CD14-positive monocyte (primary cell): ENCODE data around the gene TTLL7. TPM values are rescaled to one million over a fixed set of nuclear protein-coding genes. Genes with fewer than 3 reads are reported as not detected.

ENCODE experiments used
- DNase-seq, 3 donors: peaks; one replicate each; pipeline ENCODE4 v3.0.0-alpha.2; 2011 to 2022
- H2AFZ ChIP-seq: 2 replicates; pipeline ENCODE4 v1.6.0; 2012; ENCODE audit warnings: mild to moderate bottlenecking, low read depth, low read length, inconsistent platforms; ENCODE audit not compliant: insufficient read depth, poor library complexity, severe bottlenecking
- H3K27ac ChIP-seq, 2 donors: 1 replicate in 1 of 2; 2 replicates in 1 of 2; pipeline ENCODE4 v1.5.1; 2012 to 2013; ENCODE audit warnings: low read length in 2 of 2, control low read depth in 1 of 2, inconsistent platforms in 1 of 2, low read depth in 1 of 2, mild to moderate bottlenecking in 1 of 2
- H3K27me3 ChIP-seq, 2 donors: one replicate each; pipeline versions ENCODE4 v1.6.0 to v1.6.1; 2011 to 2013; ENCODE audit warnings: low read length in 2 of 2; ENCODE audit not compliant: control insufficient read depth in 2 of 2, insufficient read depth in 2 of 2
- H3K36me3 ChIP-seq, 2 donors: replicated peaks in 1 of 2; 1 replicate in 1 of 2; 2 replicates in 1 of 2; pipeline versions ENCODE4 v1.5.1 to v1.6.1; 2012 to 2013; ENCODE audit warnings: low read length in 2 of 2, control low read depth in 1 of 2, inconsistent platforms in 1 of 2, mild to moderate bottlenecking in 1 of 2; ENCODE audit not compliant: insufficient read depth in 2 of 2, control insufficient read depth in 1 of 2
- H3K4me1 ChIP-seq, 2 donors: 1 replicate in 1 of 2; 2 replicates in 1 of 2; pipeline versions ENCODE4 v1.5.1 to v1.6.1; 2012 to 2013; ENCODE audit warnings: low read length in 2 of 2, control low read depth in 1 of 2, inconsistent platforms in 1 of 2, mild to moderate bottlenecking in 1 of 2, moderate library complexity in 1 of 2; ENCODE audit not compliant: insufficient read depth in 2 of 2, control insufficient read depth in 1 of 2
- H3K4me2 ChIP-seq: replicated peaks from 2 replicates; pipeline ENCODE3; 2012; ENCODE audit warnings: low read length, moderate library complexity, mild to moderate bottlenecking; ENCODE audit not compliant: poor library complexity, severe bottlenecking; ENCODE audit errors: extremely low read depth
- H3K4me3 ChIP-seq, 3 experiments: fragments of 200-600 bp in 1 of 3; sonication (generic) in 1 of 3; replicated peaks in 1 of 3; 1 replicate in 2 of 3; 2 replicates in 1 of 3; pipeline ENCODE4 v1.5.1; 2011 to 2013; ENCODE audit warnings: low read length in 3 of 3, mild to moderate bottlenecking in 3 of 3, control low read depth in 2 of 3, low read depth in 2 of 3, inconsistent platforms in 1 of 3, moderate library complexity in 1 of 3
- H3K79me2 ChIP-seq: 2 replicates; pipeline ENCODE4 v1.6.0; 2012; ENCODE audit warnings: mild to moderate bottlenecking, control low read depth, inconsistent platforms, low read length, moderate library complexity; ENCODE audit not compliant: insufficient read depth
- H3K9ac ChIP-seq: 2 replicates; pipeline ENCODE4 v1.6.0; 2017; ENCODE audit warnings: low read length, mild to moderate bottlenecking; ENCODE audit not compliant: insufficient read depth, poor library complexity, severe bottlenecking
- H3K9me3 ChIP-seq, 2 donors: replicated peaks in 1 of 2; 1 replicate in 1 of 2; 2 replicates in 1 of 2; pipeline versions ENCODE4 v1.5.1 to v1.6.1; 2012 to 2013; ENCODE audit warnings: low read length in 2 of 2, control low read depth in 1 of 2; ENCODE audit not compliant: control insufficient read depth in 1 of 2, insufficient read depth in 1 of 2
- H4K20me1 ChIP-seq: 2 replicates; pipeline ENCODE4 v1.6.0; 2012; ENCODE audit warnings: mild to moderate bottlenecking, low read length, control low read depth, moderate library complexity; ENCODE audit not compliant: insufficient read depth
- H3K27ac Mint-ChIP-seq, 7 donors: one replicate each; pipeline ENCODE4 v1.8.0; 2020; ENCODE audit warnings: mild to moderate bottlenecking in 7 of 7, mixed read lengths in 7 of 7, moderate library complexity in 6 of 7, inconsistent platforms in 2 of 7
- H3K27me3 Mint-ChIP-seq, 3 donors: one replicate each; pipeline ENCODE4 v1.8.0; 2021 to 2022; ENCODE audit warnings: low read depth in 3 of 3, mild to moderate bottlenecking in 3 of 3, mixed read lengths in 3 of 3, moderate library complexity in 3 of 3, inconsistent platforms in 1 of 3
- H3K36me3 Mint-ChIP-seq, 2 donors: one replicate each; pipeline ENCODE4 v1.8.0; 2020; ENCODE audit warnings: mixed read lengths in 2 of 2, inconsistent platforms in 1 of 2, mild to moderate bottlenecking in 1 of 2
- H3K4me1 Mint-ChIP-seq: one replicate; pipeline ENCODE4 v1.8.0; 2020; ENCODE audit warnings: mild to moderate bottlenecking, mixed read lengths
- H3K4me3 Mint-ChIP-seq, 2 donors: one replicate each; pipeline ENCODE4 v1.8.0; 2020; ENCODE audit warnings: mild to moderate bottlenecking in 2 of 2, mixed read lengths in 2 of 2, moderate library complexity in 1 of 2
- H3K9me3 Mint-ChIP-seq, 7 donors: one replicate each; pipeline ENCODE4 v1.8.0; 2020 to 2022; ENCODE audit warnings: mixed read lengths in 7 of 7, mild to moderate bottlenecking in 6 of 7, moderate library complexity in 6 of 7, inconsistent platforms in 2 of 7
- WGBS: methylation state at CpG from one replicate; pipeline ENCODE4 v1.1.5; 2013; ENCODE audit warnings: missing lambda C conversion rate; ENCODE audit not compliant: insufficient coverage; 5-methylcytosine and 5-hydroxymethylcytosine counted together
- intact Hi-C, 2 donors: fragments of 100-400 bp; cut with micrococcal nuclease; formaldehyde crosslinking; loops; one replicate each; pipeline versions ENCODE4 v1.15.0 to v1.15.1; 2023
- polyA plus RNA-seq, 3 donors: library from polyadenylated mRNA; depleted of rRNA in 1 of 3; unstranded in 2 of 3; stranded (reverse) in 1 of 3; fragments of 300-500 nt in 2 of 3; fragments of >200 nt in 1 of 3; fragmentation: Illumina TruSeq in 2 of 3; gene quantifications; 1 replicate in 2 of 3; 2 replicates in 1 of 3; pipeline ENCODE4 v1.2.3, GENCODE V29; 2012 to 2021
- TF ChIP-seq, protein P1 (sequence below): fragments of 200-600 bp; IDR thresholded peaks from one replicate; pipeline ENCODE4 v1.8.0; 2022; ENCODE audit warnings: antibody characterized with exemption, mild to moderate bottlenecking

TTLL7 gene
- polyA plus RNA-seq, 3 donors, result 0.12 to 0.69 TPM; not detected in 1

- peaks cover 0 to 2% (median 0%) of the 10 kb centered on the region in 7 donors for H3K9me3 Mint-ChIP-seq
- intact Hi-C loops, result no loop called here
- no CpG with 5 or more reads among the region's 1 CpG for WGBS
Observed at GRCh38 chr1:83967336-83967735, 31.6 kb downstream of the TTLL7 start.

GRCh38 chr1:83964153-83964552, 34.8 kb downstream of the TTLL7 start:
- H3K9me3 Mint-ChIP-seq, result no peaks in the 10 kb centered on the region
- H3K9me3 ChIP-seq, result no peaks in the 10 kb centered on the region
- H4K20me1 ChIP-seq, result no peaks in the 10 kb centered on the region
- no peak overlapping the region for H3K9ac ChIP-seq
- no peak overlapping the region for H3K27ac ChIP-seq
- no peaks in the 10 kb centered on the region for H3K4me1 Mint-ChIP-seq
- H3K4me1 ChIP-seq, result no peaks in the 10 kb centered on the region
- DNase-seq, result no peak
- no peaks in the 10 kb centered on the region for H3K27me3 ChIP-seq
- no peaks in the 10 kb centered on the region for H3K36me3 Mint-ChIP-seq
- H3K4me3 ChIP-seq, result no peak overlapping the region
- TF ChIP-seq, protein P1, sequence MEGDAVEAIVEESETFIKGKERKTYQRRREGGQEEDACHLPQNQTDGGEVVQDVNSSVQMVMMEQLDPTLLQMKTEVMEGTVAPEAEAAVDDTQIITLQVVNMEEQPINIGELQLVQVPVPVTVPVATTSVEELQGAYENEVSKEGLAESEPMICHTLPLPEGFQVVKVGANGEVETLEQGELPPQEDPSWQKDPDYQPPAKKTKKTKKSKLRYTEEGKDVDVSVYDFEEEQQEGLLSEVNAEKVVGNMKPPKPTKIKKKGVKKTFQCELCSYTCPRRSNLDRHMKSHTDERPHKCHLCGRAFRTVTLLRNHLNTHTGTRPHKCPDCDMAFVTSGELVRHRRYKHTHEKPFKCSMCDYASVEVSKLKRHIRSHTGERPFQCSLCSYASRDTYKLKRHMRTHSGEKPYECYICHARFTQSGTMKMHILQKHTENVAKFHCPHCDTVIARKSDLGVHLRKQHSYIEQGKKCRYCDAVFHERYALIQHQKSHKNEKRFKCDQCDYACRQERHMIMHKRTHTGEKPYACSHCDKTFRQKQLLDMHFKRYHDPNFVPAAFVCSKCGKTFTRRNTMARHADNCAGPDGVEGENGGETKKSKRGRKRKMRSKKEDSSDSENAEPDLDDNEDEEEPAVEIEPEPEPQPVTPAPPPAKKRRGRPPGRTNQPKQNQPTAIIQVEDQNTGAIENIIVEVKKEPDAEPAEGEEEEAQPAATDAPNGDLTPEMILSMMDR, result no peak
- H3K4me3 Mint-ChIP-seq, result no peak overlapping the region
- intact Hi-C loops, result no loop called here
- H3K36me3 ChIP-seq, result no peaks in the 10 kb centered on the region
- no peaks in the 10 kb centered on the region for H3K27me3 Mint-ChIP-seq
- H3K27ac Mint-ChIP-seq, result no peak overlapping the region
- no peak overlapping the region for H2AFZ ChIP-seq
- H3K4me2 ChIP-seq, result no peak overlapping the region
- H3K79me2 ChIP-seq, result no peaks in the 10 kb centered on the region

More at GRCh38 chr1:83967336-83967735, 31.6 kb downstream of the TTLL7 start:
- H3K4me1 ChIP-seq, result no peaks in the 10 kb centered on the region
- no peak overlapping the region for H2AFZ ChIP-seq
- H3K27ac ChIP-seq, result no peak overlapping the region
- H3K4me1 Mint-ChIP-seq, result no peaks in the 10 kb centered on the region
- peaks cover 0 to 4% (median 0%) of the 10 kb centered on the region in 3 donors for H3K27me3 Mint-ChIP-seq
- no peaks in the 10 kb centered on the region for H3K79me2 ChIP-seq
- TF ChIP-seq, protein P1, result no peak
- H3K9ac ChIP-seq, result no peak overlapping the region
- H4K20me1 ChIP-seq, result no peaks in the 10 kb centered on the region
- no peaks in the 10 kb centered on the region for H3K27me3 ChIP-seq
- no peak overlapping the region for H3K4me3 Mint-ChIP-seq
- H3K4me2 ChIP-seq, result no peak overlapping the region
- no peak for DNase-seq
- H3K4me3 ChIP-seq, result no peak overlapping the region
- no peaks in the 10 kb centered on the region for H3K36me3 Mint-ChIP-seq
- no peak overlapping the region for H3K27ac Mint-ChIP-seq
- H3K36me3 ChIP-seq, result no peaks in the 10 kb centered on the region
- H3K9me3 ChIP-seq, result no peaks in the 10 kb centered on the region
